HEK293 (cell line): ENCODE results near the gene COL19A1.

ENCODE experiments used
- CTCF ChIA-PET: fragments of 350-600 bp; formaldehyde crosslinking; extraction: SDS; loops from one replicate; lab custom pipeline; 2021; ENCODE audit warnings: antibody characterized with exemption; lab: Yijun Ruan, JAX
- POLR2A ChIA-PET: fragments of 300-600 bp; formaldehyde crosslinking; extraction: SDS; loops from one replicate; lab custom pipeline; 2020; ENCODE audit warnings: antibody characterized with exemption, inconsistent platforms; lab: Yijun Ruan, JAX
- H3K27ac ChIP-seq: fragments of 200-500 bp; sonication (Bioruptor generic); 2 replicates; pipeline ENCODE4 v1.5.1; 2014; ENCODE audit warnings: low read depth, low read length, control low read depth, inconsistent platforms; ENCODE audit errors: extremely low read depth
- H3K36me3 ChIP-seq, 2 experiments: fragments of 200-500 bp in 1 of 2; sonication (Bioruptor generic) in 1 of 2; 1 replicate in 1 of 2; 2 replicates in 1 of 2; pipeline ENCODE4 v1.5.1; 2014 to 2017; ENCODE audit warnings: inconsistent platforms in 2 of 2, low read length in 2 of 2; ENCODE audit not compliant: control insufficient read depth in 2 of 2, insufficient read depth in 1 of 2
- H3K4me1 ChIP-seq: fragments of 200-500 bp; sonication (Bioruptor generic); 2 replicates; pipeline ENCODE4 v1.5.1; 2014; ENCODE audit warnings: mild to moderate bottlenecking, low read length, inconsistent platforms; ENCODE audit not compliant: control insufficient read depth, insufficient read depth
- H3K4me3 ChIP-seq: 2 replicates; pipeline ENCODE4 v1.5.1; 2011; ENCODE audit warnings: low read depth, mild to moderate bottlenecking, control low read depth, low read length, moderate library complexity
- H3K9me3 ChIP-seq: fragments of 200-500 bp; sonication (Bioruptor generic); 2 replicates; pipeline ENCODE4 v1.5.1; 2014; ENCODE audit warnings: low read depth, low read length, inconsistent platforms; ENCODE audit not compliant: control insufficient read depth, insufficient read depth
- GLIS2 ChIP-seq: fragments of 450-650 bp; formaldehyde crosslinking; IDR thresholded peaks from 2 replicates; pipeline ENCODE4 v1.5.1; 2016; ENCODE audit warnings: missing biosample characterization, missing genetic modification characterization
- IKZF3 ChIP-seq: fragments of 450-650 bp; IDR thresholded peaks from 2 replicates; pipeline ENCODE4 v1.5.0; 2018; ENCODE audit warnings: missing biosample characterization, mild to moderate bottlenecking, missing genetic modification characterization, moderate library complexity
- KLF9 ChIP-seq: fragments of 450-650 bp; formaldehyde crosslinking; IDR thresholded peaks from 2 replicates; pipeline ENCODE4 v1.5.1; 2016; ENCODE audit warnings: missing biosample characterization, missing genetic modification characterization, low read depth
- OVOL3 ChIP-seq: fragments of 450-650 bp; formaldehyde crosslinking; IDR thresholded peaks from 2 replicates; pipeline ENCODE4 v1.5.1; 2016; ENCODE audit warnings: missing biosample characterization, missing genetic modification characterization
- PRDM4 ChIP-seq: fragments of 450-650 bp; formaldehyde crosslinking; IDR thresholded peaks from 2 replicates; pipeline ENCODE4 v1.5.1; 2017; ENCODE audit warnings: missing biosample characterization, missing genetic modification characterization
- SCRT2 ChIP-seq: fragments of 450-650 bp; formaldehyde crosslinking; IDR thresholded peaks from 2 replicates; pipeline ENCODE4 v1.5.1; 2016; ENCODE audit warnings: missing biosample characterization, missing genetic modification characterization
- ZBTB26 ChIP-seq: fragments of 450-650 bp; formaldehyde crosslinking; optimal IDR thresholded peaks from 2 replicates; pipeline ENCODE3; 2016; ENCODE audit warnings: missing biosample characterization, mild to moderate bottlenecking, missing genetic modification characterization
- ZBTB44 ChIP-seq: fragments of 450-650 bp; IDR thresholded peaks from 2 replicates; pipeline ENCODE4 v1.5.1; 2018; ENCODE audit warnings: missing biosample characterization, mild to moderate bottlenecking, missing genetic modification characterization
- ZNF121 ChIP-seq: fragments of 450-650 bp; formaldehyde crosslinking; IDR thresholded peaks from 2 replicates; pipeline ENCODE4 v1.5.1; 2016; ENCODE audit warnings: missing biosample characterization, missing genetic modification characterization
- ZNF157 ChIP-seq: fragments of 450-650 bp; formaldehyde crosslinking; IDR thresholded peaks from 2 replicates; pipeline ENCODE4 v1.5.1; 2016; ENCODE audit warnings: missing biosample characterization, missing genetic modification characterization
- ZNF16 ChIP-seq: fragments of 450-650 bp; formaldehyde crosslinking; IDR thresholded peaks from 2 replicates; pipeline ENCODE4 v1.5.1; 2016; ENCODE audit warnings: low read depth, missing biosample characterization, missing genetic modification characterization
- ZNF174 ChIP-seq: fragments of 450-650 bp; formaldehyde crosslinking; IDR thresholded peaks from 2 replicates; pipeline ENCODE4 v1.5.0; 2017; ENCODE audit warnings: missing biosample characterization, mild to moderate bottlenecking, missing genetic modification characterization
- ZNF248 ChIP-seq: fragments of 450-650 bp; formaldehyde crosslinking; IDR thresholded peaks from 2 replicates; pipeline ENCODE4 v1.5.1; 2017; ENCODE audit warnings: missing biosample characterization, missing genetic modification characterization
- ZNF280C ChIP-seq: fragments of 450-650 bp; formaldehyde crosslinking; IDR thresholded peaks from 2 replicates; pipeline ENCODE4 v1.5.1; 2016; ENCODE audit warnings: missing biosample characterization, missing genetic modification characterization
- ZNF530 ChIP-seq: fragments of 450-650 bp; formaldehyde crosslinking; IDR thresholded peaks from 2 replicates; pipeline ENCODE4 v1.5.1; 2016; ENCODE audit warnings: low read depth, missing biosample characterization, missing genetic modification characterization
- ZNF549 ChIP-seq: fragments of 450-650 bp; IDR thresholded peaks from 2 replicates; pipeline ENCODE4 v1.5.1; 2018; ENCODE audit warnings: missing biosample characterization, missing genetic modification characterization, mild to moderate bottlenecking, inconsistent platforms, moderate library complexity
- ZNF580 ChIP-seq: fragments of 450-650 bp; formaldehyde crosslinking; IDR thresholded peaks from 2 replicates; pipeline ENCODE4 v1.5.1; 2016; ENCODE audit warnings: missing biosample characterization, missing genetic modification characterization
- ZNF610 ChIP-seq: fragments of 450-650 bp; formaldehyde crosslinking; IDR thresholded peaks from 2 replicates; pipeline ENCODE4 v1.5.1; 2016; ENCODE audit warnings: missing biosample characterization, missing genetic modification characterization, borderline replicate concordance
- ZNF654 ChIP-seq: fragments of 450-650 bp; formaldehyde crosslinking; IDR thresholded peaks from 2 replicates; pipeline ENCODE4 v1.5.1; 2016; ENCODE audit warnings: low read depth, missing biosample characterization, missing genetic modification characterization
- ZNF658 ChIP-seq: fragments of 450-650 bp; formaldehyde crosslinking; IDR thresholded peaks from 2 replicates; pipeline ENCODE4; 2016; ENCODE audit warnings: missing biosample characterization, missing genetic modification characterization
- ZNF747 ChIP-seq: fragments of 450-650 bp; formaldehyde crosslinking; IDR thresholded peaks from 2 replicates; pipeline ENCODE4 v1.5.1; 2016; ENCODE audit warnings: missing biosample characterization, missing genetic modification characterization
- ZNF792 ChIP-seq: fragments of 450-650 bp; formaldehyde crosslinking; IDR thresholded peaks from 2 replicates; pipeline ENCODE4 v1.5.1; 2016; ENCODE audit warnings: missing biosample characterization, missing genetic modification characterization
- ZNF830 ChIP-seq: fragments of 450-650 bp; IDR thresholded peaks from 2 replicates; pipeline ENCODE4 v1.5.0; 2018; ENCODE audit warnings: missing biosample characterization, missing genetic modification characterization, low read depth, mild to moderate bottlenecking, moderate library complexity
- ZNF837 ChIP-seq: fragments of 450-650 bp; formaldehyde crosslinking; IDR thresholded peaks from 2 replicates; pipeline ENCODE4 v1.5.1; 2016; ENCODE audit warnings: missing biosample characterization, missing genetic modification characterization
- ZSCAN5A ChIP-seq: fragments of 450-650 bp; formaldehyde crosslinking; IDR thresholded peaks from 2 replicates; pipeline ENCODE4 v1.5.1; 2016; ENCODE audit warnings: missing biosample characterization, missing genetic modification characterization
- ZXDB ChIP-seq: fragments of 450-650 bp; formaldehyde crosslinking; IDR thresholded peaks from 2 replicates; pipeline ENCODE4 v1.5.1; 2016; ENCODE audit warnings: missing biosample characterization, missing genetic modification characterization

The COL19A1 gene

GRCh38 chr6:70252604-70253003 lies 386.2 kb downstream of the COL19A1 start:
- ChIA-PET POLR2A (no interaction called here), CTCF (interaction anchor here (0.9 to 2.9 kb wide), 3 partner anchors 31 to 117 kb away, joined by 4 to 11 read pairs (median 8); no protein-coding TSS in a partner anchor)
- Histone ChIP-seq H3K4me3 (no peak overlapping the region), H3K9me3 (no peaks in the 10 kb centered on the region), H3K36me3 (no peaks in the 10 kb centered on the region), H3K27ac (no peak overlapping the region), H3K4me1 (no peaks in the 10 kb centered on the region)
- no peak for TF ChIP-seq ZNF747 (tag by site-specific recombination)
- TF ChIP-seq ZBTB44 (tag by site-specific recombination), result no peak
- TF ChIP-seq ZNF610 (tag by site-specific recombination), result no peak
- no peak for TF ChIP-seq ZNF121 (tag by site-specific recombination)
- no peak for TF ChIP-seq ZNF580 (tag by site-specific recombination)
- no peak for TF ChIP-seq ZNF830 (tag by site-specific recombination)
- TF ChIP-seq ZNF174 (tag by site-specific recombination), result no peak
- no peak for TF ChIP-seq IKZF3 (tag by site-specific recombination)
- TF ChIP-seq ZNF16 (tag by site-specific recombination), result no peak
- TF ChIP-seq ZNF157, result no peak
- TF ChIP-seq OVOL3 (tag by site-specific recombination), result no peak

GRCh38 chr6:70253923-70254322 lies 387.6 kb downstream of the COL19A1 start:
- ChIA-PET CTCF (interaction anchor here (0.5 to 2.9 kb wide), 7 partner anchors 10 to 562 kb away, joined by 3 to 11 read pairs (median 4); no protein-coding TSS in a partner anchor), POLR2A (no interaction called here)
- Histone ChIP-seq H3K36me3 (no peaks in the 10 kb centered on the region), H3K4me3 (no peak overlapping the region), H3K27ac (no peak overlapping the region), H3K4me1 (no peaks in the 10 kb centered on the region), H3K9me3 (no peaks in the 10 kb centered on the region)
- no peak for TF ChIP-seq ZNF654 (tag by site-specific recombination)
- no peak for TF ChIP-seq GLIS2 (tag by site-specific recombination)
- TF ChIP-seq ZNF747 (tag by site-specific recombination), result no peak
- no peak for TF ChIP-seq ZNF837
- no peak for TF ChIP-seq ZNF248 (tag by site-specific recombination)
- no peak for TF ChIP-seq ZNF280C (tag by site-specific recombination)
- no peak for TF ChIP-seq ZSCAN5A (tag by site-specific recombination)
- no peak for TF ChIP-seq PRDM4 (tag by site-specific recombination)
- TF ChIP-seq ZBTB26 (tag by site-specific recombination), result no peak
- TF ChIP-seq ZNF530, result no peak
- TF ChIP-seq ZNF792 (tag by site-specific recombination), result no peak
- no peak for TF ChIP-seq ZXDB (tag by site-specific recombination)
- TF ChIP-seq SCRT2 (tag by site-specific recombination), result no peak
- no peak for TF ChIP-seq ZNF549
- no peak for TF ChIP-seq ZNF658
- no peak for TF ChIP-seq KLF9
